ENCODE results near the gene FILIP1L. TPM values are rescaled to one million over a fixed set of nuclear protein-coding genes. Genes with fewer than 3 reads are reported as not detected.

FILIP1L gene
- total RNA-seq, 2 donors from 2014 or later, result 0.19 TPM; not detected in 1

GRCh38 chr3:99817437-99818240 lies 296.7 kb downstream of the FILIP1L start, which contains the start of gene CMSS1:
TSS of gene CMSS1 (plus strand) at chr3:99817862.
- peak; percentile 96 to 97 for ATAC-seq
- DNase-seq (ENCODE audit: low spot score), result peak; percentile 94
- Mint-ChIP-seq H3K36me3 (no peaks in the 10 kb centered on the region), H3K27me3 (peaks cover 0 to under 1% of the 10 kb centered on the region in 2 donors), H3K27ac (peak within 1 kb of the TSS; percentile 80 to 94), H3K4me1 (ENCODE audit: low read depth in 2 of 2) (peaks cover 23 to 25% of the 10 kb centered on the region in 2 donors), H3K9me3 (no peaks in the 10 kb centered on the region), H3K4me3 (peak within 1 kb of the TSS; percentile 92)

GRCh38 chr3:99817047-99817436 lies 297.3 kb downstream of the FILIP1L start:
- peak overlapping the region; percentile 80 to 94 for H3K27ac Mint-ChIP-seq
- DNase-seq (ENCODE audit: low spot score) (no peak), ATAC-seq (no peak)
- H3K9me3 Mint-ChIP-seq, result no peaks in the 10 kb centered on the region
- H3K27me3 Mint-ChIP-seq, result peaks cover 5 to 7% of the 10 kb centered on the region in 2 donors
- peaks cover 23 to 25% of the 10 kb centered on the region in 2 donors for H3K4me1 Mint-ChIP-seq (ENCODE audit: low read depth in 2 of 2)
- H3K4me3 Mint-ChIP-seq, result peak overlapping the region; percentile 92
- no peaks in the 10 kb centered on the region for H3K36me3 Mint-ChIP-seq

- ATAC-seq (no peak), DNase-seq (ENCODE audit: low spot score) (no peak)
- no peak overlapping the region for H3K4me3 Mint-ChIP-seq
- no peak overlapping the region for H3K27ac Mint-ChIP-seq
- H3K27me3 Mint-ChIP-seq, result peaks cover 8 to 13% of the 10 kb centered on the region in 2 donors
- peaks cover 5% of the 10 kb centered on the region for H3K9me3 Mint-ChIP-seq
- H3K4me1 Mint-ChIP-seq (ENCODE audit: low read depth in 2 of 2), result no peaks in the 10 kb centered on the region
- peaks cover 6% of the 10 kb centered on the region for H3K36me3 Mint-ChIP-seq
Measured at GRCh38 chr3:99810403-99810802, 303.9 kb downstream of the FILIP1L start.

- H3K36me3 Mint-ChIP-seq, result peaks cover 8% of the 10 kb centered on the region
- peaks cover 7% of the 10 kb centered on the region for H3K9me3 Mint-ChIP-seq
- no peak overlapping the region for H3K27ac Mint-ChIP-seq
- H3K27me3 Mint-ChIP-seq, result peaks cover 8 to 13% of the 10 kb centered on the region in 2 donors
- H3K4me1 Mint-ChIP-seq (ENCODE audit: low read depth in 2 of 2), result no peaks in the 10 kb centered on the region
- no peak for DNase-seq (ENCODE audit: low spot score)
- no peak for ATAC-seq
- no peak overlapping the region for H3K4me3 Mint-ChIP-seq
Measured at GRCh38 chr3:99809565-99809964, 304.7 kb downstream of the FILIP1L start.

- DNase-seq (ENCODE audit: low spot score) (peak; percentile 73), ATAC-seq (no peak)
- Mint-ChIP-seq H3K4me1 (ENCODE audit: low read depth in 2 of 2) (no peaks in the 10 kb centered on the region), H3K27me3 (peaks cover 8 to 13% of the 10 kb centered on the region in 2 donors), H3K27ac (no peak overlapping the region), H3K9me3 (peaks cover 7% of the 10 kb centered on the region), H3K36me3 (peaks cover 8% of the 10 kb centered on the region), H3K4me3 (no peak overlapping the region)
Measured at GRCh38 chr3:99808163-99808794, 306.0 kb downstream of the FILIP1L start.

- Mint-ChIP-seq H3K27ac (no peak overlapping the region), H3K4me1 (ENCODE audit: low read depth in 2 of 2) (no peaks in the 10 kb centered on the region), H3K36me3 (peaks cover 8% of the 10 kb centered on the region), H3K4me3 (no peak overlapping the region), H3K27me3 (peaks cover 0 to 8% of the 10 kb centered on the region in 2 donors), H3K9me3 (peaks cover 7% of the 10 kb centered on the region)
- ATAC-seq (no peak), DNase-seq (ENCODE audit: low spot score) (no peak)
Measured at GRCh38 chr3:99805160-99805559, 309.1 kb downstream of the FILIP1L start.

- Mint-ChIP-seq H3K36me3 (peaks cover 8% of the 10 kb centered on the region), H3K4me1 (ENCODE audit: low read depth in 2 of 2) (no peaks in the 10 kb centered on the region), H3K27me3 (peaks cover 0 to 8% of the 10 kb centered on the region in 2 donors), H3K9me3 (peaks cover 7% of the 10 kb centered on the region), H3K27ac (no peak overlapping the region), H3K4me3 (no peak overlapping the region)
- ATAC-seq (no peak), DNase-seq (ENCODE audit: low spot score) (no peak)
Measured at GRCh38 chr3:99803297-99803696, 311.0 kb downstream of the FILIP1L start.

GRCh38 chr3:99799422-99799821 lies 314.9 kb downstream of the FILIP1L start:
- Mint-ChIP-seq H3K27ac (no peak overlapping the region), H3K27me3 (peaks cover 0 to 3% of the 10 kb centered on the region in 2 donors), H3K4me1 (ENCODE audit: low read depth in 2 of 2) (no peaks in the 10 kb centered on the region), H3K9me3 (no peaks in the 10 kb centered on the region), H3K36me3 (no peaks in the 10 kb centered on the region), H3K4me3 (no peak overlapping the region)
- ATAC-seq (no peak), DNase-seq (ENCODE audit: low spot score) (no peak)

GRCh38 chr3:99795573-99795972 lies 318.7 kb downstream of the FILIP1L start:
- no peak for DNase-seq (ENCODE audit: low spot score)

GRCh38 chr3:99794485-99794884 lies 319.8 kb downstream of the FILIP1L start:
- Mint-ChIP-seq H3K9me3 (no peaks in the 10 kb centered on the region), H3K27ac (no peak overlapping the region), H3K36me3 (no peaks in the 10 kb centered on the region), H3K4me3 (no peak overlapping the region), H3K4me1 (ENCODE audit: low read depth in 2 of 2) (no peaks in the 10 kb centered on the region), H3K27me3 (peaks cover 12 to 15% of the 10 kb centered on the region in 2 donors)
- no peak for ATAC-seq
- DNase-seq (ENCODE audit: low spot score), result no peak

More at GRCh38 chr3:99795573-99795972, 318.7 kb downstream of the FILIP1L start:
- H3K4me3 Mint-ChIP-seq, result no peak overlapping the region
- no peak overlapping the region for H3K27ac Mint-ChIP-seq
- peaks cover 6 to 10% of the 10 kb centered on the region in 2 donors for H3K27me3 Mint-ChIP-seq
- no peaks in the 10 kb centered on the region for H3K9me3 Mint-ChIP-seq
- H3K36me3 Mint-ChIP-seq, result no peaks in the 10 kb centered on the region
- H3K4me1 Mint-ChIP-seq (ENCODE audit: low read depth in 2 of 2), result no peaks in the 10 kb centered on the region
- ATAC-seq, result no peak

GRCh38 chr3:99789011-99789721 lies 325.1 kb downstream of the FILIP1L start:
- H3K9me3 Mint-ChIP-seq, result no peaks in the 10 kb centered on the region
- no peak overlapping the region for H3K4me3 Mint-ChIP-seq
- H3K27ac Mint-ChIP-seq, result no peak overlapping the region
- no peaks in the 10 kb centered on the region for H3K4me1 Mint-ChIP-seq (ENCODE audit: low read depth in 2 of 2)
- peak in 1 of 2 donors; percentile 62 for ATAC-seq
- no peak for DNase-seq (ENCODE audit: low spot score)
- H3K36me3 Mint-ChIP-seq, result no peaks in the 10 kb centered on the region
- H3K27me3 Mint-ChIP-seq, result peaks cover 19 to 37% of the 10 kb centered on the region in 2 donors
